HG02623 (cell line): Measurements from ENCODE around the gene MED8.
"Not testable (repeated sequence)": the region's sequence is repeated elsewhere in the genome, so short reads cannot be mapped to it uniquely, and the experiment has no call there.

Source experiments
- ATAC-seq: cut with Tn5 transposase; IDR thresholded peaks from one replicate; pipeline ENCODE4 v1.9.1; 2021; ENCODE audit warnings: moderate library complexity; ENCODE audit not compliant: unreplicated experiment

The MED8 gene

GRCh38 chr1:43421976-43422750, 32.6 kb upstream of the MED8 start:
- ATAC-seq = no peak

- ATAC-seq = no peak
Measured at GRCh38 chr1:43421396-43421795, 31.8 kb upstream of the MED8 start.

GRCh38 chr1:43420874-43421273, 31.3 kb upstream of the MED8 start:
- no peak for ATAC-seq

GRCh38 chr1:43419627-43420425, 30.2 kb upstream of the MED8 start:
- no peak for ATAC-seq

GRCh38 chr1:43418858-43419257, 29.3 kb upstream of the MED8 start:
- ATAC-seq = no peak

GRCh38 chr1:43415901-43416300, 26.3 kb upstream of the MED8 start:
- no peak for ATAC-seq

GRCh38 chr1:43414634-43415223, 25.1 kb upstream of the MED8 start:
- ATAC-seq = no peak

- ATAC-seq = not testable (repeated sequence)
Measured at GRCh38 chr1:43413426-43413825, 23.8 kb upstream of the MED8 start.

- no peak for ATAC-seq
Measured at GRCh38 chr1:43410571-43410970, 21.0 kb upstream of the MED8 start.

GRCh38 chr1:43405876-43406234, 16.3 kb upstream of the MED8 start:
- ATAC-seq = no peak

GRCh38 chr1:43405219-43405875, 15.7 kb upstream of the MED8 start:
- ATAC-seq = no peak

- no peak for ATAC-seq
Measured at GRCh38 chr1:43404353-43404752, 14.8 kb upstream of the MED8 start.

GRCh38 chr1:43402089-43402865, 12.7 kb upstream of the MED8 start:
- ATAC-seq = no peak

- ATAC-seq = not testable (repeated sequence)
Measured at GRCh38 chr1:43400441-43400840, 10.8 kb upstream of the MED8 start.

GRCh38 chr1:43398227-43398626, 8.6 kb upstream of the MED8 start:
- no peak for ATAC-seq

GRCh38 chr1:43396059-43396458, 6.5 kb upstream of the MED8 start:
- no peak for ATAC-seq

GRCh38 chr1:43395523-43395922, 5.9 kb upstream of the MED8 start:
- no peak for ATAC-seq

- no peak for ATAC-seq
Measured at GRCh38 chr1:43392702-43393101, 3.1 kb upstream of the MED8 start.

- ATAC-seq = no peak
Measured at GRCh38 chr1:43388613-43389012, 987 bp downstream of the MED8 start.

- no peak for ATAC-seq
Measured at GRCh38 chr1:43387976-43388599, 1.5 kb downstream of the MED8 start.
